MM.1S (cell line): ENCODE measurements around the gene PHF24.

ENCODE experiments used
- EZH2 ChIP-seq: fragments of 300-600 bp; sonication (generic); optimal IDR thresholded peaks from 2 replicates; pipeline ENCODE3; 2017; ENCODE audit warnings: low read depth, mild to moderate bottlenecking, antibody characterized with exemption, low read length, mixed read lengths
- EZH2phosphoT487 ChIP-seq: fragments of 300-600 bp; sonication (generic); IDR thresholded peaks from 2 replicates; pipeline ENCODE4 v1.6.1; 2018; ENCODE audit warnings: antibody characterized with exemption, low read length
- TF ChIP-seq, protein P1 (sequence below): fragments of 300-600 bp; sonication (generic); IDR thresholded peaks from 2 replicates; pipeline ENCODE4 v1.5.1; 2016; ENCODE audit warnings: antibody characterized with exemption, low read length, mixed read lengths

DNA sequence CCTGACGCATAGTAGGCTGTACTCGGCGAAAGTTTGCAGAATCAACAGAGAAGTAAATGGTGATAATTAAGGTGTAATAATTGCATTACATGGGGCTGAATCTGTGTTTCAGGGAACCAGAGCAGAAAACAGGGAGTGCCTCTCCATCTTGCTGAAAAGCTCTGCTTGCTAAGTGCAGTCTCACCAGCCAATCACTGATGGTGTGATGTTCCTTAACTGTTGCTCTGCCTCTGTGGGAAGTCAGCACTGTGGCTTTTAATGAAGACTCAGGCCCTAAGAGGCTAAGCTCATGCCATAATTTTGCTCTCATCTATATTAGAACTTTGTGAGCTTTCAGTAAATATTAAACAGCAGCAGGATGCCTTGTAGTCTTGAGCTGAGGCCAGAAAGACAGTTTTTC is 4.5 kb downstream of the PHF24 start:
- TF ChIP-seq, protein P1, sequence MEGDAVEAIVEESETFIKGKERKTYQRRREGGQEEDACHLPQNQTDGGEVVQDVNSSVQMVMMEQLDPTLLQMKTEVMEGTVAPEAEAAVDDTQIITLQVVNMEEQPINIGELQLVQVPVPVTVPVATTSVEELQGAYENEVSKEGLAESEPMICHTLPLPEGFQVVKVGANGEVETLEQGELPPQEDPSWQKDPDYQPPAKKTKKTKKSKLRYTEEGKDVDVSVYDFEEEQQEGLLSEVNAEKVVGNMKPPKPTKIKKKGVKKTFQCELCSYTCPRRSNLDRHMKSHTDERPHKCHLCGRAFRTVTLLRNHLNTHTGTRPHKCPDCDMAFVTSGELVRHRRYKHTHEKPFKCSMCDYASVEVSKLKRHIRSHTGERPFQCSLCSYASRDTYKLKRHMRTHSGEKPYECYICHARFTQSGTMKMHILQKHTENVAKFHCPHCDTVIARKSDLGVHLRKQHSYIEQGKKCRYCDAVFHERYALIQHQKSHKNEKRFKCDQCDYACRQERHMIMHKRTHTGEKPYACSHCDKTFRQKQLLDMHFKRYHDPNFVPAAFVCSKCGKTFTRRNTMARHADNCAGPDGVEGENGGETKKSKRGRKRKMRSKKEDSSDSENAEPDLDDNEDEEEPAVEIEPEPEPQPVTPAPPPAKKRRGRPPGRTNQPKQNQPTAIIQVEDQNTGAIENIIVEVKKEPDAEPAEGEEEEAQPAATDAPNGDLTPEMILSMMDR = no peak
- no peak for TF ChIP-seq EZH2
- TF ChIP-seq EZH2phosphoT487 = no peak
